Motor neuron (in vitro differentiated cells): ENCODE results near the gene ADAT3. TPM values are rescaled to one million over a fixed set of nuclear protein-coding genes. Genes with fewer than 3 reads are reported as not detected.

Source experiments
- ATAC-seq, 8 experiments: fragments of 200-7000 bp; cut with Tn5 transposase; replicated peaks in 6 of 8; 2 replicates each; pipeline ENCODE4 v1.8.0; 2021; ENCODE audit warnings: mild to moderate bottlenecking in 8 of 8, moderate library complexity in 8 of 8
- H3K27ac ChIP-seq, 2 donors: fragments of 250-450 bp; sonication (Bioruptor Pico); 2 replicates each; pipeline ENCODE4 v1.9.0; 2021; ENCODE audit warnings: antibody characterized with exemption in 2 of 2, mild to moderate bottlenecking in 2 of 2, moderate library complexity in 1 of 2
- H3K4me1 ChIP-seq, 2 donors: fragments of 250-450 bp; sonication (Bioruptor Pico); replicated peaks in 1 of 2; 2 replicates each; pipeline ENCODE4 v1.6.1; 2021; ENCODE audit warnings: antibody characterized with exemption in 2 of 2, mild to moderate bottlenecking in 2 of 2, moderate library complexity in 1 of 2
- H3K4me3 ChIP-seq, 5 donors: fragments of 250-450 bp; sonication (Bioruptor Pico); 2 replicates each; pipeline ENCODE4 v1.9.0; 2021; ENCODE audit warnings: antibody characterized with exemption in 5 of 5, mild to moderate bottlenecking in 5 of 5, moderate library complexity in 4 of 5
- WGBS, 10 experiments: fragments of 450-650 bp; shearing (Covaris generic); methylation state at CpG; one replicate each; pipeline ENCODE4 v1.0.0; 2022; 5-methylcytosine and 5-hydroxymethylcytosine counted together
- in situ Hi-C, 9 experiments: fragments of 400-800 bp; cut with MboI; loops; one replicate each; pipeline ENCODE4 v1.15.0; 2021; ENCODE audit warnings: low sequenced_read_pairs in 9 of 9, low pct_unique_long_range_greater_than_20kb in 2 of 9; ENCODE audit not compliant: unreplicated experiment in 9 of 9
- total RNA-seq, 8 experiments: library from RNA; unstranded; fragments of 300-600 nt; gene quantifications; 2 replicates each; pipeline versions ENCODE4 v1.2.3 to v1.2.4, GENCODE V29; 2022

ADAT3 gene
- total RNA-seq, 8 experiments from 2014 or later, result 0.50 to 3.8 (median 2.1) TPM

- no peak overlapping the region for H3K4me3 ChIP-seq
- in situ Hi-C loops, result no loop called here
- ATAC-seq, result no peak
Measured at GRCh38 chr19:1943661-1944087, 38.5 kb downstream of the ADAT3 start.

GRCh38 chr19:1944088-1944915 lies 39.1 kb downstream of the ADAT3 start:
- WGBS, 10 experiments, result 50 to 100% (median 91%) methylated on average over 1 to 7 of the region's 42 CpGs; no CpG with 5 or more reads in 6 of the 10 experiments
- peaks cover 10 to 19% of the 10 kb centered on the region in 2 donors for H3K4me1 ChIP-seq
- in situ Hi-C loops, result no loop called here
- H3K4me3 ChIP-seq, result no peak overlapping the region
- ATAC-seq, result no peak
- no peak overlapping the region for H3K27ac ChIP-seq

More at GRCh38 chr19:1943661-1944087, 38.5 kb downstream of the ADAT3 start:
- no peak overlapping the region for H3K27ac ChIP-seq
- 75 to 98% (median 86%) methylated on average over 1 to 9 of the region's 22 CpGs; no CpG with 5 or more reads in 4 of the 10 experiments for WGBS, 10 experiments
- H3K4me1 ChIP-seq, result peaks cover 13 to 19% of the 10 kb centered on the region in 2 donors

- no peak for ATAC-seq
- in situ Hi-C loops, result no loop called here
- Histone ChIP-seq H3K27ac (no peak overlapping the region), H3K4me3 (no peak overlapping the region), H3K4me1 (peaks cover 5 to 12% of the 10 kb centered on the region in 2 donors)
- 90 to 100% methylated on average over 1 to 2 of the region's 30 CpGs; no CpG with 5 or more reads in 8 of the 10 experiments for WGBS, 10 experiments
Measured at GRCh38 chr19:1944916-1945561, 39.8 kb downstream of the ADAT3 start.

- in situ Hi-C loops, result no loop called here
- 0 to 88% (median 72%) methylated on average over 1 to 5 of the region's 18 CpGs; no CpG with 5 or more reads in 4 of the 10 experiments for WGBS, 10 experiments
- H3K4me3 ChIP-seq, result no peak overlapping the region
- H3K27ac ChIP-seq, result no peak overlapping the region
- ATAC-seq, result no peak
- peaks cover 5 to 11% of the 10 kb centered on the region in 2 donors for H3K4me1 ChIP-seq
Measured at GRCh38 chr19:1945899-1946298, 40.7 kb downstream of the ADAT3 start.

- Histone ChIP-seq H3K4me1 (peaks cover 5 to 10% of the 10 kb centered on the region in 2 donors), H3K4me3 (no peak overlapping the region), H3K27ac (no peak overlapping the region)
- 73 to 91% methylated on average over 3 to 19 of the region's 34 CpGs; no CpG with 5 or more reads in 8 of the 10 experiments for WGBS, 10 experiments
- in situ Hi-C loops, result no loop called here
- ATAC-seq, result peak in 3 of 8 experiments; percentile 4 to 48 (median 7)
Measured at GRCh38 chr19:1947651-1948209, 42.5 kb downstream of the ADAT3 start.

- Histone ChIP-seq H3K4me1 (no peaks in the 10 kb centered on the region), H3K4me3 (no peak overlapping the region), H3K27ac (no peak overlapping the region)
- in situ Hi-C loops, result no loop called here
- WGBS, 10 experiments, result 80 to 100% (median 96%) methylated on average over 1 to 13 of the region's 44 CpGs; no CpG with 5 or more reads in 3 of the 10 experiments
- ATAC-seq, result no peak
Measured at GRCh38 chr19:1949304-1950101, 44.3 kb downstream of the ADAT3 start.

GRCh38 chr19:1950640-1951039 lies 45.4 kb downstream of the ADAT3 start:
- Histone ChIP-seq H3K27ac (no peak overlapping the region), H3K4me3 (no peak overlapping the region), H3K4me1 (no peaks in the 10 kb centered on the region)
- no peak for ATAC-seq
- in situ Hi-C loops, result no loop called here
- WGBS, 10 experiments, result 100% methylated on average over 3 to 4 of the region's 16 CpGs; no CpG with 5 or more reads in 7 of the 10 experiments

- H3K4me1 ChIP-seq, result no peaks in the 10 kb centered on the region
- in situ Hi-C loops, result no loop called here
- no peak overlapping the region for H3K4me3 ChIP-seq
- WGBS, 10 experiments, result 60 to 97% (median 86%) methylated on average over 1 to 8 of the region's 21 CpGs; no CpG with 5 or more reads in 5 of the 10 experiments
- ATAC-seq, result peak in 2 of 8 experiments; percentile 10 to 25
- no peak overlapping the region for H3K27ac ChIP-seq
Measured at GRCh38 chr19:1952635-1953034, 47.4 kb downstream of the ADAT3 start.

- no peaks in the 10 kb centered on the region for H3K4me1 ChIP-seq
- no peak overlapping the region for H3K27ac ChIP-seq
- ATAC-seq, result no peak
- no peak overlapping the region for H3K4me3 ChIP-seq
- 53 to 88% methylated on average over 3 to 5 of the region's 19 CpGs; no CpG with 5 or more reads in 8 of the 10 experiments for WGBS, 10 experiments
- in situ Hi-C loops, result no loop called here
Measured at GRCh38 chr19:1953037-1953436, 47.8 kb downstream of the ADAT3 start.

GRCh38 chr19:1953441-1954094 lies 48.4 kb downstream of the ADAT3 start:
- Histone ChIP-seq H3K4me3 (no peak overlapping the region), H3K4me1 (no peaks in the 10 kb centered on the region), H3K27ac (no peak overlapping the region)
- 60 to 100% (median 93%) methylated on average over 1 to 6 of the region's 32 CpGs; no CpG with 5 or more reads in 7 of the 10 experiments for WGBS, 10 experiments
- in situ Hi-C loops, result no loop called here
- ATAC-seq, result no peak

- peak in 4 of 8 experiments; percentile 10 to 59 (median 34) for ATAC-seq
- in situ Hi-C loops, result no loop called here
- no peak overlapping the region for H3K27ac ChIP-seq
- no peak overlapping the region for H3K4me3 ChIP-seq
- no peaks in the 10 kb centered on the region for H3K4me1 ChIP-seq
- 100% methylated on average over 3 of the region's 15 CpGs; no CpG with 5 or more reads in 8 of the 10 experiments for WGBS, 10 experiments
Measured at GRCh38 chr19:1954532-1954933, 49.3 kb downstream of the ADAT3 start.
